ENCODE measurements around the gene COX4I2. TPM values are rescaled to one million over a fixed set of nuclear protein-coding genes. Genes with fewer than 3 reads are reported as not detected.

COX4I2 gene
- total and polyA plus RNA-seq, 2 donors (not counting 3 experiments of a cell fraction or from before 2014, with no cell fraction given) = not detected

- TF ChIP-seq EZH2 (IDR thresholded peaks at IDR 0.05; ENCODE audit: borderline replicate concordance, low read depth, low read length, severe bottlenecking) = no peak
- TF ChIP-seq MAX (IDR thresholded peaks at IDR 0.05; ENCODE audit: insufficient read depth, insufficient read length) = no peak
- TF ChIP-seq GATA2 (IDR thresholded peaks at IDR 0.05; ENCODE audit: insufficient read depth, insufficient read length, low read depth, low read length) = no peak
- TF ChIP-seq POLR2A (IDR thresholded peaks at IDR 0.05; ENCODE audit: low read depth, low read length) = no peak
- TF ChIP-seq JUN (IDR thresholded peaks at IDR 0.05; ENCODE audit: borderline replicate concordance, insufficient read depth, insufficient read length, low read depth) = no peak
- no peak for TF ChIP-seq POLR2AphosphoS5 (IDR thresholded peaks at IDR 0.05; ENCODE audit: insufficient read depth, low read depth, low read length)
- no peak for TF ChIP-seq FOS (IDR thresholded peaks at IDR 0.05; ENCODE audit: borderline replicate concordance, insufficient read depth, low read length)
- TF ChIP-seq CTCF (IDR thresholded peaks at IDR 0.05; ENCODE audit: extremely low read depth in 1 of 2, insufficient read depth in 1 of 2, low read depth in 1 of 2, low read length in 2 of 2) = no peak
- TF ChIP-seq MYC (IDR thresholded peaks at IDR 0.05; ENCODE audit: low read depth, low read length) = no peak
- Histone ChIP-seq H3K79me2 (ENCODE audit: control insufficient read depth, insufficient read depth, low read length) (no peaks in the 10 kb centered on the region), H3K9me1 (replicated peaks; ENCODE audit: control insufficient read depth, extremely low read depth, insufficient read depth, low read length) (no peaks in the 10 kb centered on the region), H3K27ac (ENCODE audit: insufficient read depth, low read depth, low read length) (no peak overlapping the region), H3K9ac (replicated peaks; ENCODE audit: extremely low read depth, insufficient read depth, low read length) (no peak overlapping the region), H3K36me3 (ENCODE audit: control insufficient read depth in 2 of 2, extremely low read depth in 1 of 2, insufficient read depth in 2 of 2, low read length in 2 of 2) (no peaks in the 10 kb centered on the region), H3K4me1 (ENCODE audit: control insufficient read depth, extremely low read depth, insufficient read depth, low read length) (no peaks in the 10 kb centered on the region), H3K4me3 (replicated peaks in 1 of 3; ENCODE audit: insufficient read depth in 1 of 3, low read depth in 1 of 3, low read length in 3 of 3) (no peak overlapping the region), H4K20me1 (replicated peaks; ENCODE audit: control insufficient read depth, extremely low read depth, insufficient read depth, low read length) (no peaks in the 10 kb centered on the region), H3K9me3 (replicated peaks; ENCODE audit: control insufficient read depth, insufficient read depth, low read length) (no peaks in the 10 kb centered on the region), H2AFZ (ENCODE audit: low read depth, low read length) (no peak overlapping the region), H3K4me2 (ENCODE audit: insufficient read depth, low read length) (no peak overlapping the region), H3K27me3 (ENCODE audit: control insufficient read depth in 2 of 2, insufficient read depth in 2 of 2, low read length in 2 of 2) (peaks cover 0 to 4% of the 10 kb centered on the region in 2 experiments)
- ChIA-PET CTCF (interaction anchor here (0.5 to 6.7 kb wide), 18 partner anchors 9 to 201 kb away, joined by 3 to 426 read pairs (median 10); partner anchors contain the start of genes BCL2L1 and TPX2), POLR2A (interaction anchor here (0.7 kb wide), 1 partner anchor 25 kb away, joined by 8 read pairs; no protein-coding TSS in a partner anchor)
- intact Hi-C loops (cut with micrococcal nuclease) (no loop called here), dilution Hi-C loops (cut with MboI; ENCODE audit: extremely low pct_ligation_motif_present, low sequenced_read_pairs) (no loop called here)
- no peak for FAIRE-seq
- no TSS peak for BruUV-seq (replicated peaks)
- no peak for DNase-seq (ENCODE audit: low read depth, low spot score)
These were observed 5.0 kb upstream of the COX4I2 start for GRCh38 chr20:31632548-31633338.
